ENCODE measurements around the gene ADNP2.

Gene ADNP2, protein sequence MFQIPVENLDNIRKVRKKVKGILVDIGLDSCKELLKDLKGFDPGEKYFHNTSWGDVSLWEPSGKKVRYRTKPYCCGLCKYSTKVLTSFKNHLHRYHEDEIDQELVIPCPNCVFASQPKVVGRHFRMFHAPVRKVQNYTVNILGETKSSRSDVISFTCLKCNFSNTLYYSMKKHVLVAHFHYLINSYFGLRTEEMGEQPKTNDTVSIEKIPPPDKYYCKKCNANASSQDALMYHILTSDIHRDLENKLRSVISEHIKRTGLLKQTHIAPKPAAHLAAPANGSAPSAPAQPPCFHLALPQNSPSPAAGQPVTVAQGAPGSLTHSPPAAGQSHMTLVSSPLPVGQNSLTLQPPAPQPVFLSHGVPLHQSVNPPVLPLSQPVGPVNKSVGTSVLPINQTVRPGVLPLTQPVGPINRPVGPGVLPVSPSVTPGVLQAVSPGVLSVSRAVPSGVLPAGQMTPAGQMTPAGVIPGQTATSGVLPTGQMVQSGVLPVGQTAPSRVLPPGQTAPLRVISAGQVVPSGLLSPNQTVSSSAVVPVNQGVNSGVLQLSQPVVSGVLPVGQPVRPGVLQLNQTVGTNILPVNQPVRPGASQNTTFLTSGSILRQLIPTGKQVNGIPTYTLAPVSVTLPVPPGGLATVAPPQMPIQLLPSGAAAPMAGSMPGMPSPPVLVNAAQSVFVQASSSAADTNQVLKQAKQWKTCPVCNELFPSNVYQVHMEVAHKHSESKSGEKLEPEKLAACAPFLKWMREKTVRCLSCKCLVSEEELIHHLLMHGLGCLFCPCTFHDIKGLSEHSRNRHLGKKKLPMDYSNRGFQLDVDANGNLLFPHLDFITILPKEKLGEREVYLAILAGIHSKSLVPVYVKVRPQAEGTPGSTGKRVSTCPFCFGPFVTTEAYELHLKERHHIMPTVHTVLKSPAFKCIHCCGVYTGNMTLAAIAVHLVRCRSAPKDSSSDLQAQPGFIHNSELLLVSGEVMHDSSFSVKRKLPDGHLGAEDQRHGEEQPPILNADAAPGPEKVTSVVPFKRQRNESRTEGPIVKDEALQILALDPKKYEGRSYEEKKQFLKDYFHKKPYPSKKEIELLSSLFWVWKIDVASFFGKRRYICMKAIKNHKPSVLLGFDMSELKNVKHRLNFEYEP

DNA sequence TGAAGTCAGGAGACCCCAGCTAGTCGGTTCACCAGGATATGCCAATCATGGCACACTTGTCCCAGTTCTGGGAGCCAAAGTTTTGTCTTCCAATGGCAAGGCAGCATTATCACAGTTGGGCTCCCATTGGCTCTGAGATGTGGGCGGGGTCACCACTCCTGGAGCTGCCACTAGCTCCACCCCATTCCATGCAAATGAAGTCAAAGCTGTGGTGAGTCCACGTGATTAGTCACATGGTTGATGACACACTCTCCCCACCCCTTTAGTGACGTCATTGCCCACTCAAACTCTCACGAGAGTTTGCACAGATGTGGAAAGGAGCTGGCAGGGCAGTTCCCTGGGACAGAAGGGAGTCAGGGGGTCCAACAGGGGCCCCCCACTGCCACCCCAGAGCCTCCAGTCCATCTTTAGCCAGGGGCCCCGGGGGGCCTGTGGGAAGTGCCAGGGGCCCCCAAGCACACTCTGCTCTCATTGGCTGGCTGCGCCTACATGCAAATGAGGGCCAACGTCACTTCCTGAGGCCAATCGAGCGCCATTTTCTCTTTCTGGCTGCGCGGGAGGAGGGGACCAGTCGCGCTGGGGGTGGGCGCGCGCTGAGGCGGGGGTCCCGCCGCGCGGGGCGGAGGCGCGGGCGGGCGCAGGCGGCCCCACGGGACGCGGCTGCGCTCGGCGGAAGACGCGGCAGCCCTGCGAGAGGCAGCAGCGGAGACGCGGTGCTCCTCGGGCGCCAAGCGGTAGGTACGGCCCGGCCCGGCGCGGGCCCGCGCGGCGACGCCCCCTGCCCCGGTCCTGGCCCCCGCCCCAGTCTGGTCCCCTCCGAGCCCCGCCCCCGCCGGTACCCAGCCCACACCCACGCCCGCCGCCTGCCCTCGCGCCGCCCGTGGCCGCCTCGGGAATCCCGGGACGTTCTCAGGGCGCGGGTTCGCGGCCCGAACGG lies at the start of gene ADNP2:
ADNP2 (plus strand) TSS at position 524 of the 937 bp plus-strand sequence. CDS start 8,281 bp downstream, outside the sequence.
- H3K27ac ChIP-seq (ENCODE audit: extremely low read depth, low read depth, low read length) = peak within 1 kb of the TSS; percentile 62
- CTCF ChIA-PET = interaction anchor here (1.2 to 1.6 kb wide), 2 partner anchors 9 to 48 kb away, joined by 3 to 5 read pairs; no protein-coding TSS in a partner anchor
- H3K4me3 ChIP-seq (ENCODE audit: low read depth, low read length) = peak within 1 kb of the TSS; percentile 72
- H3K4me1 ChIP-seq (ENCODE audit: control insufficient read depth, insufficient read depth, low read length) = peaks cover 24% of the 10 kb centered on the region
- peaks cover 4 to 12% of the 10 kb centered on the region in 2 experiments for H3K36me3 ChIP-seq (ENCODE audit: control insufficient read depth in 2 of 2, insufficient read depth in 1 of 2, low read length in 2 of 2)
- POLR2A ChIA-PET = interaction anchor here (0.7 to 2.7 kb wide), 5 partner anchors 23 to 121 kb away, joined by 3 to 22 read pairs (median 4); partner anchors contain the start of genes RBFA and TXNL4A
- H3K9me3 ChIP-seq (ENCODE audit: control insufficient read depth, insufficient read depth, low read depth, low read length) = no peaks in the 10 kb centered on the region
- TF ChIP-seq ZSCAN30 (tag by site-specific recombination; IDR thresholded peaks at IDR 0.05) (0 out of 2 replicates have a peak, but pooled peaks have one; percentile 10), ZNF266 (tag by site-specific recombination; IDR thresholded peaks at IDR 0.05; ENCODE audit: low read depth) (no peak), ZNF433 (tag by site-specific recombination; IDR thresholded peaks at IDR 0.05; ENCODE audit: low read depth) (no peak), ZNF791 (tag by site-specific recombination; IDR thresholded peaks at IDR 0.05) (no peak), KLF7 (tag by site-specific recombination; IDR thresholded peaks at IDR 0.05; ENCODE audit: borderline replicate concordance) (no peak), ZNF132 (tag by site-specific recombination; IDR thresholded peaks at IDR 0.05; ENCODE audit: borderline replicate concordance) (no peak), ZNF544 (tag by site-specific recombination; IDR thresholded peaks at IDR 0.05) (no peak), ZNF354C (tag by site-specific recombination; IDR thresholded peaks at IDR 0.05; ENCODE audit: borderline replicate concordance, low read depth) (no peak), ZNF549 (tag by site-specific recombination; IDR thresholded peaks at IDR 0.05) (no peak), ZBTB48 (tag by site-specific recombination; IDR thresholded peaks at IDR 0.05) (no peak), ZNF335 (tag by site-specific recombination; conservative IDR thresholded peaks at IDR 0.05) (peak; percentile 80), KLF10 (tag by site-specific recombination; IDR thresholded peaks at IDR 0.05) (peak; percentile 89), TCF7L2 (IDR thresholded peaks at IDR 0.05; ENCODE audit: borderline replicate concordance, low read depth, low read length) (no peak), ZNF596 (tag by site-specific recombination; IDR thresholded peaks at IDR 0.05) (no peak), ZNF138 (tag by site-specific recombination; IDR thresholded peaks at IDR 0.05; ENCODE audit: borderline replicate concordance) (no peak)
- TF ChIP-seq, protein P1, sequence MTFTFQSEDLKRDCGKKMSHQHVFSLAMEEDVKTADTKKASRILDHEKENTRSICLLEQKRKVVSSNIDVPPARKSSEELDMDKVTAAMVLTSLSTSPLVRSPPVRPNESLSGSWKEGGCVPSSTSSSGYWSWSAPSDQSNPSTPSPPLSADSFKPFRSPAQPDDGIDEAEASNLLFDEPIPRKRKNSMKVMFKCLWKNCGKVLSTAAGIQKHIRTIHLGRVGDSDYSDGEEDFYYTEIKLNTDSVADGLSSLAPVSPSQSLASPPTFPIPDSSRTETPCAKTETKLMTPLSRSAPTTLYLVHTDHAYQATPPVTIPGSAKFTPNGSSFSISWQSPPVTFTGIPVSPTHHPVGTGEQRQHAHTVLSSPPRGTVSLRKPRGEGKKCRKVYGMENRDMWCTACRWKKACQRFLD (tag by site-specific recombination; IDR thresholded peaks at IDR 0.05) = no peak
- TF ChIP-seq, protein P2, sequence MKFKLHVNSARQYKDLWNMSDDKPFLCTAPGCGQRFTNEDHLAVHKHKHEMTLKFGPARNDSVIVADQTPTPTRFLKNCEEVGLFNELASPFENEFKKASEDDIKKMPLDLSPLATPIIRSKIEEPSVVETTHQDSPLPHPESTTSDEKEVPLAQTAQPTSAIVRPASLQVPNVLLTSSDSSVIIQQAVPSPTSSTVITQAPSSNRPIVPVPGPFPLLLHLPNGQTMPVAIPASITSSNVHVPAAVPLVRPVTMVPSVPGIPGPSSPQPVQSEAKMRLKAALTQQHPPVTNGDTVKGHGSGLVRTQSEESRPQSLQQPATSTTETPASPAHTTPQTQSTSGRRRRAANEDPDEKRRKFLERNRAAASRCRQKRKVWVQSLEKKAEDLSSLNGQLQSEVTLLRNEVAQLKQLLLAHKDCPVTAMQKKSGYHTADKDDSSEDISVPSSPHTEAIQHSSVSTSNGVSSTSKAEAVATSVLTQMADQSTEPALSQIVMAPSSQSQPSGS (tag by site-specific recombination; IDR thresholded peaks at IDR 0.05; ENCODE audit: low read depth) = peak; percentile 100
- TF ChIP-seq, protein P3, sequence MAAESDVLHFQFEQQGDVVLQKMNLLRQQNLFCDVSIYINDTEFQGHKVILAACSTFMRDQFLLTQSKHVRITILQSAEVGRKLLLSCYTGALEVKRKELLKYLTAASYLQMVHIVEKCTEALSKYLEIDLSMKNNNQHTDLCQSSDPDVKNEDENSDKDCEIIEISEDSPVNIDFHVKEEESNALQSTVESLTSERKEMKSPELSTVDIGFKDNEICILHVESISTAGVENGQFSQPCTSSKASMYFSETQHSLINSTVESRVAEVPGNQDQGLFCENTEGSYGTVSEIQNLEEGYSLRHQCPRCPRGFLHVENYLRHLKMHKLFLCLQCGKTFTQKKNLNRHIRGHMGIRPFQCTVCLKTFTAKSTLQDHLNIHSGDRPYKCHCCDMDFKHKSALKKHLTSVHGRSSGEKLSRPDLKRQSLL (tag by site-specific recombination; IDR thresholded peaks at IDR 0.05) = no peak
- TF ChIP-seq, protein P4, sequence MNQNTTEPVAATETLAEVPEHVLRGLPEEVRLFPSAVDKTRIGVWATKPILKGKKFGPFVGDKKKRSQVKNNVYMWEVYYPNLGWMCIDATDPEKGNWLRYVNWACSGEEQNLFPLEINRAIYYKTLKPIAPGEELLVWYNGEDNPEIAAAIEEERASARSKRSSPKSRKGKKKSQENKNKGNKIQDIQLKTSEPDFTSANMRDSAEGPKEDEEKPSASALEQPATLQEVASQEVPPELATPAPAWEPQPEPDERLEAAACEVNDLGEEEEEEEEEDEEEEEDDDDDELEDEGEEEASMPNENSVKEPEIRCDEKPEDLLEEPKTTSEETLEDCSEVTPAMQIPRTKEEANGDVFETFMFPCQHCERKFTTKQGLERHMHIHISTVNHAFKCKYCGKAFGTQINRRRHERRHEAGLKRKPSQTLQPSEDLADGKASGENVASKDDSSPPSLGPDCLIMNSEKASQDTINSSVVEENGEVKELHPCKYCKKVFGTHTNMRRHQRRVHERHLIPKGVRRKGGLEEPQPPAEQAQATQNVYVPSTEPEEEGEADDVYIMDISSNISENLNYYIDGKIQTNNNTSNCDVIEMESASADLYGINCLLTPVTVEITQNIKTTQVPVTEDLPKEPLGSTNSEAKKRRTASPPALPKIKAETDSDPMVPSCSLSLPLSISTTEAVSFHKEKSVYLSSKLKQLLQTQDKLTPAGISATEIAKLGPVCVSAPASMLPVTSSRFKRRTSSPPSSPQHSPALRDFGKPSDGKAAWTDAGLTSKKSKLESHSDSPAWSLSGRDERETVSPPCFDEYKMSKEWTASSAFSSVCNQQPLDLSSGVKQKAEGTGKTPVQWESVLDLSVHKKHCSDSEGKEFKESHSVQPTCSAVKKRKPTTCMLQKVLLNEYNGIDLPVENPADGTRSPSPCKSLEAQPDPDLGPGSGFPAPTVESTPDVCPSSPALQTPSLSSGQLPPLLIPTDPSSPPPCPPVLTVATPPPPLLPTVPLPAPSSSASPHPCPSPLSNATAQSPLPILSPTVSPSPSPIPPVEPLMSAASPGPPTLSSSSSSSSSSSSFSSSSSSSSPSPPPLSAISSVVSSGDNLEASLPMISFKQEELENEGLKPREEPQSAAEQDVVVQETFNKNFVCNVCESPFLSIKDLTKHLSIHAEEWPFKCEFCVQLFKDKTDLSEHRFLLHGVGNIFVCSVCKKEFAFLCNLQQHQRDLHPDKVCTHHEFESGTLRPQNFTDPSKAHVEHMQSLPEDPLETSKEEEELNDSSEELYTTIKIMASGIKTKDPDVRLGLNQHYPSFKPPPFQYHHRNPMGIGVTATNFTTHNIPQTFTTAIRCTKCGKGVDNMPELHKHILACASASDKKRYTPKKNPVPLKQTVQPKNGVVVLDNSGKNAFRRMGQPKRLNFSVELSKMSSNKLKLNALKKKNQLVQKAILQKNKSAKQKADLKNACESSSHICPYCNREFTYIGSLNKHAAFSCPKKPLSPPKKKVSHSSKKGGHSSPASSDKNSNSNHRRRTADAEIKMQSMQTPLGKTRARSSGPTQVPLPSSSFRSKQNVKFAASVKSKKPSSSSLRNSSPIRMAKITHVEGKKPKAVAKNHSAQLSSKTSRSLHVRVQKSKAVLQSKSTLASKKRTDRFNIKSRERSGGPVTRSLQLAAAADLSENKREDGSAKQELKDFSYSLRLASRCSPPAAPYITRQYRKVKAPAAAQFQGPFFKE (tag by site-specific recombination; IDR thresholded peaks at IDR 0.05; ENCODE audit: borderline replicate concordance) = no peak
- TF ChIP-seq, protein P5, sequence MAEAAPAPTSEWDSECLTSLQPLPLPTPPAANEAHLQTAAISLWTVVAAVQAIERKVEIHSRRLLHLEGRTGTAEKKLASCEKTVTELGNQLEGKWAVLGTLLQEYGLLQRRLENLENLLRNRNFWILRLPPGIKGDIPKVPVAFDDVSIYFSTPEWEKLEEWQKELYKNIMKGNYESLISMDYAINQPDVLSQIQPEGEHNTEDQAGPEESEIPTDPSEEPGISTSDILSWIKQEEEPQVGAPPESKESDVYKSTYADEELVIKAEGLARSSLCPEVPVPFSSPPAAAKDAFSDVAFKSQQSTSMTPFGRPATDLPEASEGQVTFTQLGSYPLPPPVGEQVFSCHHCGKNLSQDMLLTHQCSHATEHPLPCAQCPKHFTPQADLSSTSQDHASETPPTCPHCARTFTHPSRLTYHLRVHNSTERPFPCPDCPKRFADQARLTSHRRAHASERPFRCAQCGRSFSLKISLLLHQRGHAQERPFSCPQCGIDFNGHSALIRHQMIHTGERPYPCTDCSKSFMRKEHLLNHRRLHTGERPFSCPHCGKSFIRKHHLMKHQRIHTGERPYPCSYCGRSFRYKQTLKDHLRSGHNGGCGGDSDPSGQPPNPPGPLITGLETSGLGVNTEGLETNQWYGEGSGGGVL (tag by site-specific recombination; IDR thresholded peaks at IDR 0.05) = peak; percentile 79

All from HEK293 (cell line).